HCT116 (cell line): ENCODE measurements around the gene ITPRIPL1.

Experiments
- CBX3 ChIP-seq: IDR thresholded peaks from 2 replicates; pipeline ENCODE4 v1.6.1; 2012; ENCODE audit warnings: low read depth
- EZH2 ChIP-seq: fragments of 200-600 bp; sonication (generic); IDR thresholded peaks from 2 replicates; pipeline ENCODE4 v1.6.1; 2017; ENCODE audit warnings: antibody characterized with exemption, mixed run types
- POLR2A ChIP-seq: IDR thresholded peaks from 2 replicates; pipeline ENCODE4 v1.7.0; 2011; ENCODE audit warnings: borderline replicate concordance; ENCODE audit not compliant: insufficient read depth, insufficient read length; ENCODE audit errors: extremely low read depth
- POLR2AphosphoS5 ChIP-seq: IDR thresholded peaks from 2 replicates; pipeline ENCODE4 v1.6.1; 2011; ENCODE audit warnings: mild to moderate bottlenecking, low read depth, low read length, moderate library complexity
- RAD21 ChIP-seq: IDR thresholded peaks from 2 replicates; pipeline ENCODE4 v1.6.1; 2012; ENCODE audit warnings: low read depth, mild to moderate bottlenecking
- SIN3A ChIP-seq: IDR thresholded peaks from 2 replicates; pipeline ENCODE4 v1.6.1; 2012; ENCODE audit warnings: low read depth
- SP1 ChIP-seq: IDR thresholded peaks from 2 replicates; pipeline ENCODE4 v1.6.1; 2012; ENCODE audit warnings: low read depth
- ZNF274 ChIP-seq: fragments of 200-500 bp; sonication (Bioruptor generic); IDR thresholded peaks from 2 replicates; pipeline ENCODE4 v1.6.1; 2014; ENCODE audit warnings: mild to moderate bottlenecking, low read depth, low read length, inconsistent platforms
- TF ChIP-seq, protein P1 (sequence below), 3 experiments: fragments of 200-600 bp in 1 of 3; sonication (generic) in 1 of 3; IDR thresholded peaks in 2 of 3; conservative IDR thresholded peaks in 1 of 3; 2 replicates each; pipeline ENCODE4 v1.5.1; 2012 to 2017; ENCODE audit warnings: low read depth in 2 of 3, low read length in 2 of 3, antibody characterized with exemption in 1 of 3, borderline replicate concordance in 1 of 3, control low read depth in 1 of 3, mild to moderate bottlenecking in 1 of 3, mixed read lengths in 1 of 3, mixed run types in 1 of 3, moderate library complexity in 1 of 3; ENCODE audit not compliant: insufficient read depth in 1 of 3
- TF ChIP-seq, protein P2 (sequence below): IDR thresholded peaks from 2 replicates; pipeline ENCODE4 v1.6.1; 2012; ENCODE audit warnings: low read depth

DNA sequence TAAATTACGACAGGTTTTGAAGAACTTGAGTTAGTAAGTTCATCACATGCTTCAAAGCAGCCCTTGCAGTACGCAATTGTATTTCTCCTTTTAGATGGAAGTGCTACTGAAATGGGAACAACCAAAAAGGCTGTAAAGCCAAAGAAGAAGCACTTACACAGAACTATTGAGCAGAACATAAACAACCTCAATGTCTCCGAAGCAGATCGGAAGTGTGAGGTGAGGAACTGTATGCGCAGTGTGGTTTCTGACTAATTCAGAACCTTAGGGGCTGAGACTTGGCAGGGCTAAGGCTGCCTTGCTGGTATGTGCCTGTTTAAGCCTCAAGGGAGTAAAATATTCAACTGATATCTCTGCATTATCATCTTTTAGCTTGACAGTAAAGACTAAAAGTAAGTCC lies 18.9 kb downstream of the ITPRIPL1 start:
- TF ChIP-seq POLR2A (no peak), EZH2 (no peak), SIN3A (no peak), RAD21 (no peak), POLR2AphosphoS5 (no peak), SP1 (no peak), CBX3 (no peak), ZNF274 (no peak)
- TF ChIP-seq, protein P1, sequence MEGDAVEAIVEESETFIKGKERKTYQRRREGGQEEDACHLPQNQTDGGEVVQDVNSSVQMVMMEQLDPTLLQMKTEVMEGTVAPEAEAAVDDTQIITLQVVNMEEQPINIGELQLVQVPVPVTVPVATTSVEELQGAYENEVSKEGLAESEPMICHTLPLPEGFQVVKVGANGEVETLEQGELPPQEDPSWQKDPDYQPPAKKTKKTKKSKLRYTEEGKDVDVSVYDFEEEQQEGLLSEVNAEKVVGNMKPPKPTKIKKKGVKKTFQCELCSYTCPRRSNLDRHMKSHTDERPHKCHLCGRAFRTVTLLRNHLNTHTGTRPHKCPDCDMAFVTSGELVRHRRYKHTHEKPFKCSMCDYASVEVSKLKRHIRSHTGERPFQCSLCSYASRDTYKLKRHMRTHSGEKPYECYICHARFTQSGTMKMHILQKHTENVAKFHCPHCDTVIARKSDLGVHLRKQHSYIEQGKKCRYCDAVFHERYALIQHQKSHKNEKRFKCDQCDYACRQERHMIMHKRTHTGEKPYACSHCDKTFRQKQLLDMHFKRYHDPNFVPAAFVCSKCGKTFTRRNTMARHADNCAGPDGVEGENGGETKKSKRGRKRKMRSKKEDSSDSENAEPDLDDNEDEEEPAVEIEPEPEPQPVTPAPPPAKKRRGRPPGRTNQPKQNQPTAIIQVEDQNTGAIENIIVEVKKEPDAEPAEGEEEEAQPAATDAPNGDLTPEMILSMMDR (IDR thresholded peaks at IDR 0.05 in 2 of 3, conservative IDR thresholded peaks at IDR 0.05 in 1 of 3; ENCODE audit: borderline replicate concordance in 1 of 3, insufficient read depth in 1 of 3, low read depth in 2 of 3, low read length in 2 of 3) = no peak
- TF ChIP-seq, protein P2, sequence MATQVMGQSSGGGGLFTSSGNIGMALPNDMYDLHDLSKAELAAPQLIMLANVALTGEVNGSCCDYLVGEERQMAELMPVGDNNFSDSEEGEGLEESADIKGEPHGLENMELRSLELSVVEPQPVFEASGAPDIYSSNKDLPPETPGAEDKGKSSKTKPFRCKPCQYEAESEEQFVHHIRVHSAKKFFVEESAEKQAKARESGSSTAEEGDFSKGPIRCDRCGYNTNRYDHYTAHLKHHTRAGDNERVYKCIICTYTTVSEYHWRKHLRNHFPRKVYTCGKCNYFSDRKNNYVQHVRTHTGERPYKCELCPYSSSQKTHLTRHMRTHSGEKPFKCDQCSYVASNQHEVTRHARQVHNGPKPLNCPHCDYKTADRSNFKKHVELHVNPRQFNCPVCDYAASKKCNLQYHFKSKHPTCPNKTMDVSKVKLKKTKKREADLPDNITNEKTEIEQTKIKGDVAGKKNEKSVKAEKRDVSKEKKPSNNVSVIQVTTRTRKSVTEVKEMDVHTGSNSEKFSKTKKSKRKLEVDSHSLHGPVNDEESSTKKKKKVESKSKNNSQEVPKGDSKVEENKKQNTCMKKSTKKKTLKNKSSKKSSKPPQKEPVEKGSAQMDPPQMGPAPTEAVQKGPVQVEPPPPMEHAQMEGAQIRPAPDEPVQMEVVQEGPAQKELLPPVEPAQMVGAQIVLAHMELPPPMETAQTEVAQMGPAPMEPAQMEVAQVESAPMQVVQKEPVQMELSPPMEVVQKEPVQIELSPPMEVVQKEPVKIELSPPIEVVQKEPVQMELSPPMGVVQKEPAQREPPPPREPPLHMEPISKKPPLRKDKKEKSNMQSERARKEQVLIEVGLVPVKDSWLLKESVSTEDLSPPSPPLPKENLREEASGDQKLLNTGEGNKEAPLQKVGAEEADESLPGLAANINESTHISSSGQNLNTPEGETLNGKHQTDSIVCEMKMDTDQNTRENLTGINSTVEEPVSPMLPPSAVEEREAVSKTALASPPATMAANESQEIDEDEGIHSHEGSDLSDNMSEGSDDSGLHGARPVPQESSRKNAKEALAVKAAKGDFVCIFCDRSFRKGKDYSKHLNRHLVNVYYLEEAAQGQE = no peak
